HS-27A (cell line): ENCODE results near the gene FAM217A.

Source experiments
- DNase-seq: peaks from one replicate; pipeline ENCODE4 v3.0.0-alpha.2; 2012; ENCODE audit warnings: low read depth, missing footprints

Gene FAM217A

DNA sequence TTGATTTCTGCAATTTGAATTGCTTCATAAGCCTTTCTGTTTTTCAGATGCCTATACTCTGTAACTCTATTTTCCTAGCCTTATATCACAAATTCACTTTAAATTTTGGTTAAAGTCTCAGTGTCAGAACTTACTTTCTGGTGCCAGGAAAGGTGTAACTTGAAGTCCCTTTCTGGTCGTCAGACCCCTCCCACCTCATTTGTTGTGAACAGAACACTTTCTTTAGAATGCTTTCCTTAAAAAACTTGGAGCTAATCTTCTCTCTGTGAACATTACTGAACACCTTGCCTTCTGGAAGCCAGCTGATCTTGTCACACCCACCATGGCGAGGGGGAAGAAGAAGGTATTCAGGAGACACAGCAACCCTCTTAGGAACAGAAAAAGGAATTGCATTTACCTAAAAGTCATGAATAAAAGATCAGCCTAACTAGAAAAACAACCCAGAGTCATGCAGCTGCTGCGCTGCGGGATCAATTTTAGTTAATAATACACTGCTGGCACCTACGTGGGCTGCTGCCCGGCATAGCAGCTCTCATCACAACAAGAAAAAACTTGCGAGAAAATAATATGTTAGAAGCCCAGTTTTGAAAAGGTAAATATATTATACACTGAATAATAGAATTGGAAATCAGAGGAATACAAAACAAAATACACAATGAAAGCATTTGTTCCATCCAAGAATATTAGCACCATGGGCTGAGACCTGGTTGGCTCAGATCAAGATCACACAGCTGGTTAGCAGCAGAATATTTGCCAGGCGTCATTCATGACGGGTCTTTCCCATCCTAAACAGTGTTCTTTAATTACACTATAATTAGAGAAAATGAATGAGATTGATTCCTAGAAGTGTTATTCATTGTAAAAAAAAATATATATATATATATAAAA is 5.8 kb upstream of the FAM217A start:
- DNase-seq: no peak

DNA sequence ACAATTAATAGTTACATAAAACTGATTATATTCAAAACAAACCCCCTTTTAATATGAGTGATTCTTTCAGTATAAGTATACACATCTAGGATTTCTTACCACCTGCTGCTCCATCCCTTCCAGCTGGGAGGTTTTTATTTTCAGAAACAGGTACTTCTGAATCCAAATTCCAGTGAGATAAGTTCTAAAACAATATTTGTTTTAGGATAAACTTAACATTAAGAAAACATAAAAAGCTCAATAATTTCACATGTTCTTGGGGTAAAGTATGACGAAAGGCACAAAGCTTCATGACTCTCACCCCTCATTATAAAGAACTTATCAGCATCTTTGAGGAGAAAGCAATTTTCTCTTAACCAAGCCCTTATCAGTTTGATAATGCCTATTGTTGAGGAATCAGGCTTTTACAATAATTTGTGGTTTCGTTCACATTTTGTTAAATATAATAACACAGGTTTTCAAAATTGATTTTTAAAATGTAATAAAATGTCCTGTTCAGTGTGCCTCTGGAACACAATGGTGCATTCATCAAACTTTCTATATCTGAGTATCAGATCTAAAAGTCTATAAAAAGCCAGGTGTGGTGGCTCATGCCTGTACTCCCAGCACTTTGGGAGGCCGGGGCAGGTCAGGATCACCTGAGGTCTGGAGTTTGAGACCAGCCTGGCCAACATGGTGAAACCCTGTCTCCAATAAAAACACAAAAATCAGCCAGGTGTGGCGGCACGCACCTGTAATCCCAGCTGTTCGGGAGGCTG is 4.3 kb downstream of the FAM217A start:
- DNase-seq: no peak

DNA sequence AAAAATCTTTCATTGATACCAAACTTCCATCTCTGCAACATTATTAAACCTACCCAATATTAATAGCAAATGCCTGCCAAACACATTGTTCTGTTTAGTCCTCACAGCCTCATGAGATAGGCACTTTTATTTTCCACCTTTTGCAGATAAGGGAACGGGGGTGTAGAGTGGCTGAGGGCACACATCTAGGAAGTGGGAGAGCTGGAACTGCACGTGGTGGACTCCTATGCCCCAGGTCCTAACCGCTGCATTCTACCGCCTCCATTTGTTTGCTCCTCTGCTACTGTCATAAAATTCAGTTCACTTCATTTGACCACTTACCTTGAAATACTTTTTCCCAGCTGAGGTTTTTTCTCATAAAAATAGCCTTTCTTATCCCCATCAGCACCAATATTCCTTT is 7.6 kb downstream of the FAM217A start:
- no peak for DNase-seq

DNA sequence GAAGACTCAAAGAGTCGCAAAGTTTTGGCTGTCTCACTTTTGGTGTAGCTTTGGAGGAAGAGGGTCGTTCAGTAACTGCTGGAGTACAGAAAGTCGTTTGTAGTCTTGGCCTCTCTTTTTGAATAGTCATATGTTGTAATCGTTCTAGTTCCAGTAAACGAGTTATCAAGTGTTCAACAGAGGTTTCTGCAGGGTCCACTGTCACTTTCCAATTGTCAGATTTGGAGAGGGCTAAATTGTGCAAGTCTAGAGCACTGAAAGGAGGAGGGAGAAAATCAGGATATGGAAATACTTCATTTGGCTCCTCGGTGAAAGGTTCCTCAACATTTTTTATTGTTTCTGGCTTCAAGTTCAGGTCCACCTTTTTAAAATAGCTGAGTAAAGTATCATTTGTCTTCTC is 9.7 kb downstream of the FAM217A start:
- DNase-seq: no peak

DNA sequence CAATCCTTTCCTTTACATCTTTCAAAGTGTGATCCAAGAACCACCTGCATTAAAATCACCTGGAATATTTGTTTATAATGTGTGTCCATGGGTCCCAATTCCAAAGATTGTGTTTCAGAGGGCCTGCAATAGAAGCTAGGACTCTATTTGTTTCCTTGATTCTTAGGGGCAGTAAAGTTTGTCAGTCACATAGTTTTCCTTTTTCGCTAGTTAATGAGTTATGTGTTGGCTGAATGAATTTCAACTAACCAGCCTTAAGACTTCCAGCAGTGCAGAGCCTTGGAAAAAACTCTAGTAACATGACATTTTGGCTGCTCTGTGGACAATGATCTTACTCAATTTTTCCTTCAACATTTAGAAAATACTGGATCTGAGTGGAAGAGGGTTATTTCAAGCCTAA is 11.3 kb downstream of the FAM217A start:
- DNase-seq: no peak

DNA sequence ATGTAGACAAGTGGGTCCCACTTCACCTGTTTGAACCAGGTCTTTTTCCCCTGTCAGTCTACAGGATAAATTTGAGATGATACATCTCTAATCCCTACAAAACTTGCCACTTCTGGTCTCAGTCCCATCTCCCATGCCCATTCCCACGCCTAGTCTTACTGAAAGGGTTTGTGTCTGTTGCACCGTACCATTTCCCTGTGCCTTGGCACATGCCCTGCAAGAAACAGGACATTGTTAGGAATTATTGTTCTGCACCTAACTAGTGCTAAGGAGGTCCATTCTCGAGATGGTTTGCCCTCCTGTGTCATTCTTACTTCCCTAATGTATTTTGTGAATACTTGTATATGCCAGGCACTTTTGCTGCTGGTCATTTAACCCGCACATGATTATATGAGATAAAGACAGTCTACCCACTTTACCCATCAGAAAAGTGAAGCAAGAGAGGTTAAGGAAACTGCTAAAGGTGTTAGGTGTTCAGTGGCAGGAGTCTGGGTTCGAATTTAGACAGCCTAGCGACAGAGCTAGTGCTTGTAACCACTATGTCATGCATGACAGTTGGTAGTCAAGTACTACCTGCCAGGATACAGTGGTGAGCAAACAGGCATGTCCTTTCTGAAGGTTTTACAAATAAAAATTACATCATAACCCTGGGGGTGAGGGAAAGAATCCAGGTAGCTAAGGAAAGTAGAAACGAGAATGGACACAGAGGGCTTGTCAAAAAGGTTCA is 12.7 kb downstream of the FAM217A start:
- no peak for DNase-seq

DNA sequence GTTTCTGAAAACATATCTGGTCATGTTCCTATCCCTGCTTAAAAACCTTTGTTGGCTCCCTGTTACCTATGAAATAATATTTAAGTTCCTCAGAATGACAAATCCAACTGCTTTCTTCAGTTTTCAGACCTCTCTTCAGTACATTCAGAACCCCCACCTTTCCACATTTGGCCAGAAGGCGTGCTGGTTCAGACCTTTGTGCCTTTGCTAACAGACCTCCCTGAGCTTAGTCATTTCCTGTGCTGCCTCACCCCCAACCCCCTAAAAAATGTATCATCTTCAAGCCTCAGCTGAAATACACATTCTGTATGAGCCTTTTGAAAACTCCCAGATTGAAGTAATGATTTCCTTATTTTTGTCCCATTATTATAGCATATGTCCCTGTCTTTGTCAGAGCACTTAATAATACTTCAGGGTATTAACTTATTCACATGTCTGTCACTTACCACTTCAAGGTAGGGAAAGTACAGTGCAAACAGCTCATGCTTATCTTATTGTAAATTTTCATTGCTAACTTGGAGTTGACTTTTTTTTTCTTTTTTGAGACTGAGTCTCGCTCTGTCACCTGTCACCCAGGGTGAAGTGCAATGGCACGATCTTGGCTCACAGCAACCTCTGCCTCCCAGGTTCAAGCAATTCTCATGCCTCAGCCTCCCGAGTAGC is 19.7 kb downstream of the FAM217A start:
- peak; percentile 24 for DNase-seq

DNA sequence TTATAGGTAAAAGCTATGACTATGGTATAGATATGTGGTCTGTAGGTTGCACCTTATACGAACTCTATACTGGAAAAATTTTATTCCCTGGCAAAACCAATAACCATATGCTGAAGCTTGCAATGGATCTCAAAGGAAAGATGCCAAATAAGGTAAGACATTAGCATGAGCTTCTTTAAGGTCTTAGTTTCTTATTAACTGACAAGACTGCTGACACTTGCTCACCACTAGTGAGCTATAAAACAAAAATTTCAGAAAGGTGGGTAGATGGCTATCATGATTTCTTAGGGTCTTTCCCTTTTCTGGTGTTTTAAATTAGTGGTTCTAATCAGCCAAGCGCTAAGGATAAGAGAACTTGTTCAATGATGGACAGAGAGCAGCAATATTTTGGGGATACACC is 21.9 kb downstream of the FAM217A start:
- DNase-seq: no peak

DNA sequence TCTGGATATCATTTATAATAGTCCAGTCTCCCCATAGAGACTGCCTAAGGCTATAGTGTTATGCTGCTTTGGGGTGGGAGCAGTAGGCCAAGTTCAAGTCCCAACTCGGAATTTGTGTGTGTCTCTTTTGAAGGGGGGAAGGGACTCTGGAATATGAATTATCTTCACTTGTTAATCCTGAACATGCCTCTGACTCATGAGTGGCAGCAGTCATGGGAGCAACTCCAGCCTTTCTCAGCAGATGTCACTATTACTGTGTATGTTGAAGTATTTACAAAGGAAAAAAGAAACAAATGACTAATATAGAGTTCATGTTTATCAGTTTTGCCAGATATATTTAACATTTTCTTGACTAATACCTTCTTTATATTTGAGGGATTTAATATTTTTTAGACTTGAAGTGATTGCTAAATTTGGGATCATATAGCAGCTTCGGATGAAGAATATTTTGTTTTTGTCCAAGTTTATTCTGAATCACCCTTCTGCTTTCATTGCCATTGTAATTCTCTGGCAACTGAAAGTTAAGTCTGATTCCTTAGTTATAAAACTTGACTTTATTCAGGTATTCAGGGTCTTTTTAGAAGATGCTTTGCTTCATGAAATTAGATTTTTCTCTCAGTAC is 23.4 kb downstream of the FAM217A start:
- peak; percentile 31 for DNase-seq

DNA sequence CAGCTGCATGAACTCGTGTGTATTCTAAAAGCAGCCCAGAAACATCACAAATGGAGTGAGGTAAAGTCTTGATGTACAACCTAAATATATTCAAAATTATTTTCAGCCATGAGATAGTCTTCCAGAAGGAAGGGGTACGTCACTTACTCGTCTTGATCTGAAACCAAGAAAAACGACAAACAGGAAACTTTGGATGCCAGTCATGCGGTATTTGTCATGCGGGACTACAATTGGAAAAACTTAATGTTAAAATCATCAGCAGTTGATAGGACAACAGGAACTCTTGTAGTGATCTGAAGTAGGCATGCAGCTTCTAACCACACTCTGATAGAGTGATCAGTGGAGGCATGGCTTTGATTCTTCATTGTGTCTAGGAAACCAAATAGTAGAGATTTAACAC is 29.7 kb downstream of the FAM217A start:
- no peak for DNase-seq

DNA sequence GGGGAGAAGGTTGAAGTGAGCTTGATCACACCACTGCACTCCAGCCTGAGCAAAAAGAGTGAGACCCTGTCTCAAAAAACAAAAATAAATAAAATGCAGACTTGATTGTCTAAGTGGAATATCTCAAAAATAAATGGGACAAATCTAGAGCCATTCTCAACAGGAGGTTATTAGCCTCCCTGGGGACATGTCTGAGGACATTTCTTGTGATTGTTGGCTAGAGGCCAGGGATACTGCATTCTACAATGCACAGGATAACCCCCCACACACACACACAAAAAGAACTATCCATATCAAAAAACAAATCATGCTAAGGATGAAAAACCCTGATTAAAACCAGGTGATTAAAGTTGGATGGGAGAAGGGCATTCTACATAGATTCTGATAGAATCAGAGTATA is 37.5 kb downstream of the FAM217A start:
- DNase-seq: no peak

DNA sequence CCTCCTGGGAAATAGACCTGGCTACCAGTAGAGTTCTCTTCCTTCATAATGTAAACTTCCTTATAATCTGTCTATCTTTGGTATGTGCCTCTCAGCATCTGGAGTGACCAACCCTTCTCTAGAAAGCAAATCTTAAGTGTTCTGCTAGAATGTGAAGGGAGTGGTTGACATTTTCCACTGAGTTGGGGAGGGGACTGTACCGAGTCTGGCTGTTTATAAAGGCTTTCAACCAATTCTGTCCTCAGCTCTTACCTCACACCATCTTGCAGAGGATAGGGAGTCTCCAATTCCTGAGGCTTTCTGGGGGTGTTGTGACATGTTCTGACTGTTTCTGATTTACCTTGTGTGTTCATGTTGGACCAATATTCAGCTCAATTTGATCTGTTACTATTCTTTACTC is 39.6 kb downstream of the FAM217A start:
- DNase-seq: no peak

DNA sequence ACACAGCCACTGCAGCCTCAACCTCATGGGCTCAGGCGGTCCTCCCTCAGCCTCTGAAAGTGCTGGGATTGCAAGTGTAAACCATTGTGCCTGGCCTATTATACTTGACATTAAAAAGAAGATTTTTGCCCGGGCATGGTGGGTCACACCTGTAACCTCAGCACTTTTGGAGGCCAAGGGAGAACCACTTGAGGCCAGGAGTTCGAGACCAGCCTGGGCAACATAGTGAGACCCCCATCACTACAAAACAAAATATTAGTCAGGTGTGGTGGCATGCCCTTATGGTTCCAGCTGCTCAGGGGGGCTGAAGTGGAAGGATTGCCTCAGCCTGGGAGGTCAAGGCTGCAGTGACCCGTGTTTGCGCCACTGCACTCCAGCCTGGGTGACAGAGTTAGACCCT is 42.4 kb downstream of the FAM217A start:
- DNase-seq: no peak

DNA sequence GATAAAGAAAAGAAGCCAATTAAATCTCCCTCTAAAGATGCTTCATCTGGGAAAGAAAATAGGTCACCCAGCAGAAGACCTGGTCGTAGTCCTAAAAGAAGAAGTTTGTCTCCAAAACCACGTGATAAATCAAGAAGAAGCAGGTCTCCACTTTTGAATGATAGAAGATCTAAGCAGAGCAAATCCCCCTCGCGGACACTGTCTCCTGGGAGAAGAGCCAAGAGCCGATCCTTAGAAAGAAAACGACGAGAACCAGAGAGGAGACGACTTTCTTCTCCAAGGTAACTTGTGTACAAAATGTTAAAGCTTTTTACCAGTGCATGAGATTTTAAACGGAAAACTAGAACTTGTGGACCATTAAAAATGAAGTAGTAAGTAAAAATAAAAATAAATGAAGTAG is 46.5 kb downstream of the FAM217A start:
- DNase-seq: no peak

DNA sequence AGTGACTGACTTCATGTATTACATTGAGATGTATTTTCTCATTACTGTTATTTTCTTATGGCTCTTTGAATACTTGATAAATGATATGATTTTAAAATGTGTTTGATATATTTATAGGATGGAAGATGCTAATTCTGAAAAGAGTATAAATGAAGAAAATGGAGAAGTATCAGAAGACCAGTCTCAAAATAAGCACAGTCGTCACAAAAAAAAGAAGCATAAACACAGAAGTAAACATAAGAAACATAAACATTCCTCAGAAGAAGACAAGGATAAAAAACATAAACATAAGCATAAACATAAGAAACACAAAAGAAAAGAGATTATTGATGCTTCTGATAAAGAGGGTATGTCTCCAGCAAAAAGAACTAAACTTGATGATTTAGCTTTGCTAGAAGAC is 47.5 kb downstream of the FAM217A start:
- DNase-seq: no peak

DNA sequence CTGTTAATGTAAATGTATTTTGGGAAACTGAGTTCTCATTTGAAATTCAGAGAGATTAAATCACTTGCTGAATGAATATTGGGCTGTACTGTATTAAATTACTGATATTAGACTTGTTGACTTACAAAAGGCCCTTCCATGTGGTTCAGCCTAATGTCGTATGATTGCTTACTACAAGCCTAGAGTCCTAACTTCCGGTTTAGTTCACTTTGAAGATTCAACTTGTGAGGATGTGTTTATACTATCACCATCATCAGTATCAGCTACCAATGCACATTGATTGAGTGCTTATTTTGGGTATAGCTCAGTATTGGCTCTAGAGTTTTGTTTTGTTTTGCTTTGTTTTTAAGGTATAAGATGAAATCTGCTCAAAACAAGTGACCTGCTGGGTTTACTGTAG is 48.3 kb downstream of the FAM217A start:
- DNase-seq: no peak

DNA sequence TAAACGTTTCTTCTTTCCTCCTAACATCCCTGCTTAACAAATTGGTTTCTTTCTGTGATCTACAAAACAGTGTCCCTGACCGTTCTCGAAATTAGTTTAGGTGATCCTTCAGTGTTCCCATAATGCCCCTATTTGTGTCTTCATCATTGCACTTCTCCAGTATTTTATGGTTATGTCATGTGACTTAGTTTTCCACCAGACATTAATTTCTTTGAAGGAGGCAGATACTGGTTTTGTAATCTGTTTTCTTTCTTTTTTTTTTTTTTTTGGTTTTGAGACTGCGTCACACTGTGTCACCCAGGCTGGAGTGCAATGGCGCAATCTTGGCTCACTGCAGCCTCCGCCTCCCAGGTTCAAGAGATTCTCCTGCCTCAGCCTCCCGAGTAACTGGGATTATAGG is 49.2 kb downstream of the FAM217A start:
- no peak for DNase-seq

DNA sequence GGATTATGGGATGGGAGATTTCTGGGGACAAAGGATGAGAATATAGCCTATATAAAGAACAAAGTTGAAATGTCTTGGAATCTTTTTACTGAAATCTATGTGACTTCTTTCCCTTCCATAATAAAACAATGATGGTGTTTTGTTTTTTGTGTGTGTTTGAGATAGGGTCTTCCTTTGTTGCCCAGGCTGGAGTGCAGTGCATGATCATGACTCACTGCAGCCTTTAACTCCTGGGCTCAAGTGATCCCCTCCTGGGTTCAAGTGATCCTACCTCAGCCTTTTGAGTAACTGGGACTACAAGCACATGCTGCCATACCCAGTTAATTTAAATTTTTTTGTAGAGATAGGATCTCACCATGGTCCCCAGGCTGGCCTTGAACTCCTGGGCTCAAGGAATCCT is 50.9 kb downstream of the FAM217A start:
- no peak for DNase-seq

DNA sequence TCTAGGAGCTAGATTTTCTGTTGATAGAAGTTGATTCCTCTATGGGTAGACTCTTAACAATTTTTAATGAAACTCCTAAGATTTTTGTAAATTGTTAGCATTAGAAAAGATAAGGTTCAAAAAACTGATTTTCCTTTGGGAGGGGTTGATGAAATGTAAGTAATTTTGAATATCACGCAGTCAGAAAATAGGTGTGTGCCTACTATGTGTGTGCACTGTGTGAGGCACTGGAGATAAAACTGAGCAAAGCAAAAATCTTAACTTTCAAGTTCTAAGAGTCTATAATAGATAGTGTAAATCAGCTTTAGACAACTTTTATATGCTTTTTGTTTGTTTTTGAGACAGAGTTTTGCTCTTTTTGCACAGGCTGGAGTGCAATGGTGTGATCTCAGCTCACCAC is 53.3 kb downstream of the FAM217A start:
- DNase-seq: no peak

DNA sequence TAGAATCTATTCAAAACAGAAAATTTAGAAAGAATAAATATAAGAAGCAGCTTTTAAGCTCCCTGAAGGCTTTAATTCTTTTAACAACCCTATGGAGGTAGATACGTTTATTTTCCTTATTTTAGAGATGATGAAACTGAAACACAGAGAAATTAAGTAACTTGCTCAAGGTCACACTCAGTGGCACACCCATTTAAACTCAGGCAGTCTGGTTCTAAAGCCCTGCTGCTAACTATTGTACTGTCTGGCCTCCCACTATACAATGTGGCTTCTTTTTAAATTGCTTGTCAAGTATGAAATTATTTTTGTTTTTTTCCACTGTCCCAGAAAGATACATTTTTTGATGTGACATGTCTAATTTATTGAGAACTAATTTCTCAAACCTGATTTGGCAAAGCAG is 55.7 kb downstream of the FAM217A start:
- DNase-seq: no peak

DNA sequence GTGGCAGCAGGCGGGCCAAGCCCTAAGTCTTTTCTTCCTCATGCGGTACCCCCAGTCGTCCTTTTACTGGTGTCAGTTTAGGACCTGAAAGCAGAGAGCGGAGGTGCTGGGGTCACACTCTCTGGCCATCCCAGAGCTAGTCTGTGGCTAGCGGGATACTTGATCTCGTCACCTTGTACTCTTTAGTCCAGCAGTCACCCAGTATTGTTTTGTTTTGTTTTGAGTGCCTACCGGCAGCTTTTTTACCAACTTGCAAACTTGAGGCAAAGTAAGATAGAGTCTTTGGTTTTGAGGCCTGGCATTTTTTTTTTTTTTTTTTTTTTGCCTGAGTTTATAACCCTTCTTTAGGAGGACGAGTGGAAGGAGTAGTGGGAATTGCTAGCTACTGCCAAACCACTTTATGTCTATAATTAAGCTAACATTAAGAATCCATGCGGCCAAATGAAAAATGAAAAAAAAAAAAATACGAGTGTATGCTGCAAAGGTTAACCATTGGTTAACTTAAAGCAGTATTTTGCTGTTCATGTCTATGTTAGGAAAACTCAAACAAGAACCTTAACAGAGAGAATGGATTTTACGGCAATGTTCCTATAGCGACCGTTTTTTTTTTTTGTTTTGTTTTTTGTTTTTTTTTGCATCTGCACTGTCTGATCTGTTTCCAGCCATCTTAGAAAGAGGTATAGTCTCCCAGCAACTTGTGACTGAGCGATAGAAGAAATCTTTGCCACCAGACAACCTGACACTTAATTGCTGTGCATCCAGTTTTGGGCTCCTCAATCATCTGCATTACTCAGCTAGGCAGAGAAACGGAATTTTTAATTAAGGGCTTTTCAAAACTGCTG is 56.9 kb downstream of the FAM217A start:
- peak; percentile 20 for DNase-seq
